Stimulated activated CD4-positive, alpha-beta T cell treated with anti-CD3 and anti-CD28 coated beads, Interleukin-4, amount 100 ng/mL, for 24 hours (primary cell): Measurements from ENCODE around the gene CPA1.

ENCODE experiments used
- DNase-seq: peaks from one replicate; pipeline ENCODE4 v3.0.0-alpha.2; 2020

CPA1 gene

DNA sequence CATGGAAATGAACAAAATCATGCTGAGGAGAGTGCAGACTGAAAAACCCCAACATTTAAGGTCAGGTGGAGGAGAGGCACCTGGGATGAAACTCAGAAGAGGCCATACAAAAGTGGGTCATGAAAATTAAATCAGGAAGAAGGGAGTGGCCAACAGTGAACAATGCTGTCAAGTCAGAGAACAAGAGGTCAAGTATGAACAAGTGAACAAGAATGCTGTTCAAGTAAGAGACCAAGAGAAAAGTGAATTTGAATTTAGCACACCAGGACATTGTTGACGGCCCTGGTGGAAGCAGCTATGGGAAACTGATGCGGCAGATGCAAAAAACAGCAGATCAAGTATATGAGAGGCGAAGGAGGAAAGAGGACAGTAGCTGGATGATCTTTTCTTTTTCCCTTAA is 52.6 kb downstream of the CPA1 start:
- no peak for DNase-seq

DNA sequence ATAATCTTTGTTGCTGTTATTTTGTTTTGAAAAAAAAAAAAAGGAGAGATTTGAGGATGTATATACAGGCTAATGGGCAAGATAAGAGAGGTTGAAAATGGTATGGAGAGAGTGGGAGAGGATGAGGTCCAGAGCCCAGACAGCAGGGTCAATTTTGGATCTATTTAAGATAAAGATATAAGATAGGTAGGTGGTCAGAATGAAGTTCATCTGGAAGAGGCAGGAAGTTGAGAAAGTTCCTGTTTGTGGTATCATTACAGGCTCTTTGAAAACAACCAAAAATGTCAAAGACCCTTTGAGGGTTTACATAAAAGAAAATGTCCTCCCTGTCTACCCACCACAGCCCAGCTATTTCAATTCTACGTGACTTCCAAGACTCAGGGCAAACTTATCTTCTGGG is 53.0 kb downstream of the CPA1 start:
- DNase-seq: no peak

DNA sequence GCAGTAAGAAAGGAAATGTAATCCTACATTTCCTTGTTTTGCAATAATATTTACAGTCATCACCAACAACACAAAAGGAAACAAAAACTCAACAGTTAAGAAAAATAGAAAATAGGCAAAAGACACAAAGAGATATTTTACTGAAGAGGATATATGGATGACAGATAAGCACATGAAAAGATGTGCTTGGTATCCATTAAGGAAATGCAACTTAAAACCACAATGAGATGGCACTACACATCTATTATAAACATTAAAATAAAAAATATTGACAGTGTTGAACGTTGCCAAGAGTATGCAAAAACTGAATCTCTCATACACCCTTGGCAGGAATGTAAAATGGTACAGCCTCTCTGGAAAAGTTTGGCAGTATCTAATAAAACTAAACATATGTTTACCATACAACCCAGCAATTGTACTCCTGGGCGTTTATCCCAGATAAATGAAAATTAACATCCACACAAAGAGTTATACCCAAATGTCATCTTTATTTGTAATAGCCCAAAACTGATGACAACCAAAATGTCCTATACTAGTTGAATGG is 55.1 kb downstream of the CPA1 start:
- DNase-seq: no peak

DNA sequence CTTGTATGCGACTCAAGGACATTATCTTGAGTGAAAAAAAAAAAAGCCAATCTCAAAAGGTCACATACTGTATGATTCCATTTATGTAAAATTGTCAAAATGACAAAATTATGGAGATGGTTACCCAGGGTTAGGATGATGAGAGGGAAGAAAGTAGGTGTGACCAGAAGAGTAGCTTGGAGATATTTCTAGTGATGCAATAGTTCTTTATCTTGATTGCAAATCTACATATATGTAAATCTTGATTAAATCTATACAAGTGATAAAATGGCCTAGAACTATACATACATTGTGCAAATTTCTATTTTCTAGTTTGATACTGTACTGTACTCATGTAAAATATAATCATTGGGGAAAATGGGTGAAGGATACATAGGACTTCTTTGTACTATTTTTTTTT is 56.0 kb downstream of the CPA1 start:
- DNase-seq: no peak
